GM12801 (cell line): ENCODE results near the gene URB2.

Source experiments
- CTCF ChIP-seq: IDR thresholded peaks from one replicate; pipeline ENCODE4 v1.5.1; 2011; ENCODE audit warnings: control low read depth; ENCODE audit not compliant: insufficient read length; ENCODE audit errors: extremely low read depth

The URB2 gene

GRCh38 chr1:229641306-229641705 lies 15.3 kb downstream of the URB2 start:
- no peak for TF ChIP-seq CTCF

GRCh38 chr1:229642376-229642775 lies 16.3 kb downstream of the URB2 start:
- no peak for TF ChIP-seq CTCF

- no peak for TF ChIP-seq CTCF
Observed at GRCh38 chr1:229642970-229643369, 16.9 kb downstream of the URB2 start.

GRCh38 chr1:229643996-229644745 lies 18.1 kb downstream of the URB2 start:
- TF ChIP-seq CTCF = no peak

GRCh38 chr1:229645324-229645993 lies 19.4 kb downstream of the URB2 start:
- TF ChIP-seq CTCF = no peak

GRCh38 chr1:229648406-229648805 lies 22.4 kb downstream of the URB2 start:
- no peak for TF ChIP-seq CTCF

GRCh38 chr1:229650045-229650444 lies 24.0 kb downstream of the URB2 start:
- TF ChIP-seq CTCF = no peak
